HUES48 (cell line): ENCODE data around the gene TAMM41.

Experiments
- H3K27ac ChIP-seq: one replicate; pipeline ENCODE4 v1.7.0; 2013; ENCODE audit warnings: low read depth, low read length, inconsistent platforms
- H3K27me3 ChIP-seq: 2 replicates; pipeline ENCODE4 v1.6.1; 2013; ENCODE audit warnings: mild to moderate bottlenecking, low read length; ENCODE audit not compliant: control insufficient read depth, insufficient read depth
- H3K36me3 ChIP-seq: 2 replicates; pipeline ENCODE4 v1.6.1; 2013; ENCODE audit warnings: low read length; ENCODE audit not compliant: control insufficient read depth, insufficient read depth
- H3K4me1 ChIP-seq: 2 replicates; pipeline ENCODE4 v1.6.1; 2013; ENCODE audit warnings: mild to moderate bottlenecking, low read length; ENCODE audit not compliant: control insufficient read depth, insufficient read depth
- H3K4me3 ChIP-seq: 2 replicates; pipeline ENCODE4 v1.5.1; 2013; ENCODE audit warnings: mild to moderate bottlenecking, low read depth, low read length
- H3K9ac ChIP-seq: 2 replicates; pipeline ENCODE4 v1.6.1; 2013; ENCODE audit warnings: mild to moderate bottlenecking, low read depth, low read length, moderate library complexity
- H3K9me3 ChIP-seq: 2 replicates; pipeline ENCODE4 v1.6.1; 2013; ENCODE audit warnings: low read length; ENCODE audit not compliant: control insufficient read depth, insufficient read depth

The TAMM41 gene

DNA sequence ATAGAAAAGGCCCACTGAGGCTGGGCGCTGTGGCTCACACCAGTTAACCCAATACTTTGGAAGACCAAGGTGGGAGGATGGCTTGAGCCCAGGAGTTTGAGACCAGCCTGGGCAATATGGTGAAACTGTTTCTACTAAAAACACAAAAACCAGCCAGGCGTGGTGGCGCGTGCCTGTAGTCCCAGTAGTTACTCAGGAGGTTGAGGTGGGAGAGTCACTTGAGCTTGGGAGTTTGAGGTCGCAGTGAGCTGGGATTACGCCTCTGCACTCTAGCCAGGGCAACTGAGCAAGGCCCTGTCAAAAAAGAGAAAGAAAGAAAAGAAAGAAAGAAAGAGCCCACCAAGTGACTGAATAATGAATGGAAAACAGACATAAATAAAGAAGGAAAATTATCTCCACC is 32.0 kb downstream of the TAMM41 start:
- H3K4me3 ChIP-seq = no peak overlapping the region
- no peak overlapping the region for H3K27ac ChIP-seq
- H3K9ac ChIP-seq = no peak overlapping the region
- H3K36me3 ChIP-seq = peaks cover 38% of the 10 kb centered on the region
- H3K4me1 ChIP-seq = no peaks in the 10 kb centered on the region
- H3K27me3 ChIP-seq = no peaks in the 10 kb centered on the region
- no peaks in the 10 kb centered on the region for H3K9me3 ChIP-seq

DNA sequence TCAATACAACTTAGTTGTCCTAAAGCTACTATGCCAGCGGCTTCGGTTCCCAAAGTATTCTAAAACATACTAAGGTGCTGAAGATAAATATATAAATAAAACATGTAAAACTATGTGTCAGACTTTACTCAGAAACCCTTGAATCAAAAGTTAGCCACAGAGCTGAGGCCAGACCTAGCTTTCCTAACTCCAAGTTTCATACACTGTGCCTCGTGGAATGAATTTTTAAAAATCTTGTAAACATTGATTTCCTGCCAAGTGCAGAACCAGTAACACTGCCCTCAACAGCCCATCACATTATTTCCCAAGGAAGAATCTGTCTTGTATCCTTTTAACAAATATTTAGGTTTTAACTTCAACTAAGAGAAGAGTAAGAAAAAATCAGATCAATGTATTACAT is 36.4 kb downstream of the TAMM41 start:
- Histone ChIP-seq H3K27me3 (no peaks in the 10 kb centered on the region), H3K4me1 (no peaks in the 10 kb centered on the region), H3K4me3 (no peak overlapping the region), H3K9ac (no peak overlapping the region), H3K36me3 (peaks cover 55% of the 10 kb centered on the region), H3K27ac (no peak overlapping the region), H3K9me3 (no peaks in the 10 kb centered on the region)

DNA sequence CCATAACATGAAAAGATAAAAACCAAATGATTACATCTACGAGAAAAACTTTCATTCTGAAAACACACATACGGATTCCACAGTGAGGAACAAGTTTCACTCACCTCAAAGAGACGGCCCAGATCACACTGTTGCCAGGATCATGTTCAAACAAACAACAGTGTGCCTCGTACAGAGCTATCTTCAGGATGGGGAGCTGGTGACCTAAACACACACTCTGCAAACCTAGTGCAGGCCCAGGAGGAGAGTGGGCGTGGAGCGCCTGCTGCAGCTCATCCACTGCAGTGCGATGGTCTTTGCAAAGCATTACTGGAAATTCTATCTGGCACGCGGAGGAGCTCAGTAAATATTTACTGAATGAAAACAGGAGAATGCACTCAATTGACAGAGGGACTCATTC is 38.5 kb downstream of the TAMM41 start:
- Histone ChIP-seq H3K36me3 (peaks cover 55% of the 10 kb centered on the region), H3K27ac (no peak overlapping the region), H3K4me1 (no peaks in the 10 kb centered on the region), H3K27me3 (no peaks in the 10 kb centered on the region), H3K4me3 (no peak overlapping the region), H3K9ac (no peak overlapping the region), H3K9me3 (no peaks in the 10 kb centered on the region)

DNA sequence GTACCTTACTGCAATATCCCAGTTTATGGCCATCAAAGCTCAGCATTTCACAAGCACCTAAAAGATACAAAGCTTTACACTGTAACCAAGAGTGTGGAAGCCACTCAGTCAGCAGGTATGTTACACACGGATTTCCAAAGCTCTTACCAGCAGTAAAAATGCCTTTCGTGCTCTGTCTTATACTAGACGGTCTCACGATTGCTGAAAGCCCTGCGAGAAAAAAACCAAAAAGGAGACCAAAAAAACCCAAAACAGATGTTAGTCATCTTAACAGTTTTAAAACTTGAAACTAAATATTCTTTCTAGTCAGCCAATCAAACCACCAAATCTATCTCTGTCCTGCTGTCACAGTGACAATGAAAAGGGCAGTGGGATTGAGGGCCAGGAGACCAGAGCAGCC is 39.0 kb downstream of the TAMM41 start:
- Histone ChIP-seq H3K4me1 (no peaks in the 10 kb centered on the region), H3K36me3 (peaks cover 55% of the 10 kb centered on the region)

DNA sequence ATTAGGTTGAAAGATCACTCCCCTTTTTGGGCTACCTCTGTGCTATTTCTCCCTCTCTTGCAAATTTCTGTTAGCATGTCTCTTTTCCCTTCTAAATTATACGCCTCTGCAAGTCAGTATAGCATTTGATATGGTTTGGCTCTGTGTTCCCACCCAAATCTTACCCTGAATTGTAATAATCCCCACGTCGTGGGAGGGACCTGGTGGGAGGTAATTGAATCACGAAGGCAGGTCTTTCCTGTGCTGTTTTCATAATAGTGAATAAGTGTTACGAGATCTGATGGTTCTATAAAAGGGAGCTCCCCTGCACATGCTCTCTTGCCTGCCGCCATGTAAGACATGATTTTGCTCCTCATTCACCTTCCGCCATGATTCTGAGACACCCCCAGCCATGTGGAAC is 41.0 kb downstream of the TAMM41 start:
- H3K4me1 ChIP-seq = no peaks in the 10 kb centered on the region
- H3K27me3 ChIP-seq = no peaks in the 10 kb centered on the region
- no peak overlapping the region for H3K9ac ChIP-seq
- no peaks in the 10 kb centered on the region for H3K9me3 ChIP-seq
- H3K36me3 ChIP-seq = peaks cover 57% of the 10 kb centered on the region
- no peak overlapping the region for H3K4me3 ChIP-seq
- H3K27ac ChIP-seq = no peak overlapping the region

More for the DNA sequence above, 39.0 kb downstream of the TAMM41 start:
- Histone ChIP-seq H3K4me3 (no peak overlapping the region), H3K27ac (no peak overlapping the region), H3K9ac (no peak overlapping the region), H3K27me3 (no peaks in the 10 kb centered on the region), H3K9me3 (no peaks in the 10 kb centered on the region)

DNA sequence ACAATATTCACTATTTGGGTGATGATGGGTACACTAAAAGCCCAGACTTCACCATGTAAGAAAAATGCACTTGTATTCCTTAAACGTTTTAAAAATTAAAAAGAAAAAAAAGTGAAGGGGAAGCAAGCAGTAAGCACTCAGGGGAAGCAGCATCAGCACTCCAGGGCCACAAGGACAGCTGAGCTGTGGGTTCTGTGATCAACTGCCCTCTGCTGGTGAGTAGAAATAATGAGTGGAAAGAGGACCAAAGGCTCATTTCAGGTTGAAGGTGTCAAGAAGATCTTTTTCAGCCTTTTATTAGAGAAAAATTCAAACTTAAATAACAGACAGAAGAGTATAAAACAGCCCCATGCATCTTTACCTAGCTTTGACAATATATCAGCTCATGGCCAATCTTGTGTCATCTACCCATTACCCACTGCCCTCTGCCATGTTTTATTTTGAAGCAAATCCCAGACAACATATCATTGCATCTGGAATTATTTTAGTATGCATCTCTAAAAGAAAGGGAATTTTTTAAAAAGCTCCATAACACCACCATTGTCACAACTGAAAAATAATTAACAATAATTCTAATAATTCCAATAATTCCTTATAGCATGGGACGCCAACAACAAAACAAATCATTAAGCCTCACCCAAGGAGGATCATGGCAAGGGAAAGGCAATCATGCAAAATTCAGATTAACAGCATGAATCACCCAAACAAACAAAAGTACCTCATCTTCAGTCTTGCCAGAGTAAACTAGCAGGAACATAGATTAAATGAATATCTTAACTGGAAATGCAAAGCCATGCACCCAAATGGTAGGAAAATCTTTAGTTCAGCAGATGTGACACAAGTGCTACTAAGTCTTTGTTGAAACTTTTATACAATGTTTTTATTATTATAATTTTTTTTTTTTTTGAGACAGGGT is 42.5 kb downstream of the TAMM41 start:
- no peak overlapping the region for H3K4me3 ChIP-seq
- H3K36me3 ChIP-seq = peaks cover 45% of the 10 kb centered on the region

DNA sequence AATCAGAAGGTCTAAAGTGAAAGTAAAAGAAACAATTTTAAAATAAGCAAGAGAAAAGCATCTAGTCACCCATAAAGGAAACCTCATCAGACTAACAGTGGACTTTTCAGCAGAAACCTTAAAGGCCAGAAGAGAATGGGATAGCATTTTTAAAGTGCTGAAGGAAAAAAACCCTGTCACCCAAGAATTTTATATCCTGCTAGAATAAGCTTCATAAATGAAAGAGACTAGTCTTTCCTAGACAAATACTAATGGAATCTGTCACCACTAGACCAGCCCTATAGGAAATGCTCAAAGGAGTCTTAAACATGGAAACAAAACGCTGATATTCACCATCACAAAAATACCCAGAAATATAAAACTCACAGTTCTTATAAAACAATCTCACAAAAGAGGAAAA is 46.9 kb downstream of the TAMM41 start:
- H3K4me3 ChIP-seq = no peak overlapping the region
- peaks cover 17% of the 10 kb centered on the region for H3K4me1 ChIP-seq
- peaks cover 17% of the 10 kb centered on the region for H3K36me3 ChIP-seq
- no peak overlapping the region for H3K27ac ChIP-seq
- H3K9me3 ChIP-seq = no peaks in the 10 kb centered on the region
- no peaks in the 10 kb centered on the region for H3K27me3 ChIP-seq
- H3K9ac ChIP-seq = no peak overlapping the region

More for the DNA sequence above, 42.5 kb downstream of the TAMM41 start:
- Histone ChIP-seq H3K27me3 (no peaks in the 10 kb centered on the region), H3K27ac (no peak overlapping the region), H3K4me1 (peaks cover 4% of the 10 kb centered on the region), H3K9me3 (no peaks in the 10 kb centered on the region), H3K9ac (no peak overlapping the region)

DNA sequence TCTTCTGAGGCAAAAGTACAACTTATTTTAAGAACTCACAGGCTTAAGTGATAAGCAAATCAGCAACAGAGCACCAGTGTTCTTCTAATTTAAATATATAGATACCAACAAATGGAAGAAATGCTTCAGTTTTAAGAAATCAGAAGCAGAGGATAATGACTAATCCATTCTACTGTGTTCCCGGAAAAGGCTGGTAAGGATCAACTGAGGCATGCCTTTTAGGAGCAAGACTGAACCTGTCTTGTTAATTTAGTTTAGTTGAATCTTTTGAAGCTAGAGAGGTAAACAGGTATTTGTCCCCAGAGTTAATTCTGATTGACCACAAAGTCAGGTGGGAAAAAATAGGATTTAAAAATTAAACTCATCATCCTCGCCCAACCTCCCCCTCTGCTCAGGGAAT is 51.8 kb downstream of the TAMM41 start:
- Histone ChIP-seq H3K27ac (no peak overlapping the region), H3K9me3 (no peaks in the 10 kb centered on the region), H3K4me1 (peaks cover 17% of the 10 kb centered on the region), H3K9ac (no peak overlapping the region), H3K36me3 (peaks cover 32% of the 10 kb centered on the region), H3K27me3 (no peaks in the 10 kb centered on the region), H3K4me3 (no peak overlapping the region)

DNA sequence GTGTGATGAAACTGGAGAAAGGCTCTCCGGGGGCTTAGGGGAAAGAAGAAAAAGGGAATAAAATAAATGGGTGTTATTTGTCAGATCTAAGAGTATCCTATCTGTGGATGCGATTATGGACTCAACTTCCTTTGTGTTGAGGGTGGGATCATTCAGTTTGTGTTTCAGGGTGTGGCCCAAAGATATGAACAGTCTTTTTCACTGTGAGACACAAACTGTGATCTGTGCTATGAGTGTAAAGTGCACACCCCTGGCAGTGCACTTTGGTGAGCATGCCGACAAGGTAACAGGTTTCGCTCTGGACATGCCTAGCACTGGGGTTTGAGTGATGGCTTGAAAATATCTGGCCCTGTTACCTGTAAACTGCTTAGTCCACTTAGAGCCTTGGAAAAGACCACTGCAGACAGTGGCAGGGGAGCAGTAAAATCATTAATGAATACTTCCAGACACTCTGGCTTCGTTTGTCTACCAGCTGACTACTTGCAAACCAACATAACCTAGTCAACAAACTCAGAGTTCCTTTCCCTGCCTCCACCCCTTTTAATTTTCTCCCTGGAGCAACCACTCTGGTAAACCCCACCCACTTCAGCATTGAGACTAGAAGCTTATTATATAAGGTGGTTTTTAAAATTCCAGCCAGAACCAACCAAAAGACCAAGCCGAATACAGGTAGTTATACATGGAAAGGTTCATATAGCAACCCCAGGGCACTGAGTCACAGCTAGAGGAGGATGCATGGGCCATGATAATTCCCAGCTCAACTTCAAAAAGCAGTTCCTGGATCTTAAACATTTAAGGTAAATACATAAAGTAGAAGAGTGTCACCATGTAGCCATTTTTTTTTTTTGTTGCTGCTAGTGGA is 55.1 kb downstream of the TAMM41 start:
- Histone ChIP-seq H3K36me3 (peaks cover 41% of the 10 kb centered on the region), H3K4me1 (peaks cover 10% of the 10 kb centered on the region; the same call in 1 of the 2 replicates), H3K27me3 (no peaks in the 10 kb centered on the region), H3K9me3 (no peaks in the 10 kb centered on the region), H3K27ac (no peak overlapping the region), H3K4me3 (no peak overlapping the region), H3K9ac (no peak overlapping the region)

DNA sequence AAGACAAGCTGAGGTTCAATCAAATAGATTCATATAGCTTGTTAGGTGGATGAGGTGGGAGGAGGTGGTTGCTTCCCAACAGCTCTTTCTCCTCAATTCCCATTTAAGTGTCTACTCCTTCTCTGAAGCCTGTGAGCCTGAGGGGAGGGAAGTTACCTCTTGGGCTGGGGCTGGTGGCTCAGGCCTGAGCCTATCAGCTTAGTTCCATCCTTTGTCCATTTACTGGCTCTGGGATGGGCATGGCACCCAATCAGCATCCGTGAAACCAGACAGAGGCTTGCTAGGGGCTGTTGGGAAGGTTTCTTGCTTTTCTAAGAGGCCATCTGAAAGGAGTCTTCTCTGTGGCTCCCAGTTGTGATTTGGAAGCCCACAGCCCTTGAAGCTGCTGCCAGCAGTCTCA is 57.3 kb downstream of the TAMM41 start:
- Histone ChIP-seq H3K9ac (no peak overlapping the region), H3K27me3 (no peaks in the 10 kb centered on the region), H3K36me3 (peaks cover 40% of the 10 kb centered on the region), H3K4me3 (no peak overlapping the region), H3K27ac (no peak overlapping the region), H3K9me3 (no peaks in the 10 kb centered on the region), H3K4me1 (no peaks in the 10 kb centered on the region)

DNA sequence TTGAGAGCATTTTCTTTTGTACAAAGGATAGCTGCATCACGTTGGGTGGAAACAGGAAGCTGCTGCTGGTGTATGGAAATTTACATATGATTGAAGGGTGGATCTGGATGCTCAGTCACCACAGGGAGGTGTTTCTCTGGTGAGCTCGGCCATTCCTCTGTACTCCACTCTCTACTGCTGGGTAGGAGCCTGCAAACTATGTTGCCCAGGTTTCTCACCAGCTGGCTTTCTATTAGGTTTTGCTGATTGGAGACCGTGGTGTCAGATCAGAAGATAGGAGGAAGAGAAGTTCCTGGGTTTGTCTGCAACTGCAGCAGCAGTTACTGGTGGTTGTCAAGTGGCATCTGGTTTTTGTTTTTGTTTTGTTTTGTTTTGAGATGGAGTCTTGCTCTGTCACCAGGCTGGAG is 61.7 kb downstream of the TAMM41 start:
- Histone ChIP-seq H3K36me3 (peaks cover 17% of the 10 kb centered on the region), H3K9me3 (no peaks in the 10 kb centered on the region), H3K4me1 (no peaks in the 10 kb centered on the region), H3K9ac (no peak overlapping the region), H3K4me3 (no peak overlapping the region), H3K27ac (no peak overlapping the region), H3K27me3 (no peaks in the 10 kb centered on the region)
